K562 (cell line): Measurements from ENCODE around the gene TANGO6.

Experiments used
- ATF1 ChIP-seq, 2 experiments: fragments of 450-650 bp in 1 of 2; IDR thresholded peaks; 2 replicates each; pipeline ENCODE4 v1.6.1; 2016; ENCODE audit warnings: missing compliant biosample characterization in 1 of 2, missing genetic modification characterization in 1 of 2
- FOS ChIP-seq: IDR thresholded peaks from 3 replicates; pipeline ENCODE4 v1.6.1; 2011; ENCODE audit not compliant: insufficient read length; ENCODE audit errors: extremely low read depth
- FOXM1 ChIP-seq, 2 experiments: fragments of 450-650 bp in 1 of 2; sonication (generic) in 1 of 2; formaldehyde crosslinking in 1 of 2; IDR thresholded peaks; 2 replicates each; pipeline versions ENCODE4 v1.6.1 to v1.9.0; 2017 to 2022; ENCODE audit warnings: low read depth in 2 of 2, mild to moderate bottlenecking in 2 of 2, missing genetic modification reagents in 1 of 2, moderate library complexity in 1 of 2
- ZNF778 ChIP-seq: fragments of 450-650 bp; formaldehyde crosslinking; IDR thresholded peaks from 2 replicates; pipeline ENCODE4 v1.4.0; 2020; ENCODE audit warnings: mild to moderate bottlenecking, moderate library complexity
- TF ChIP-seq, protein P1 (sequence below), 2 experiments: fragments of 450-650 bp; formaldehyde crosslinking in 1 of 2; IDR thresholded peaks; 2 replicates each; pipeline versions ENCODE4 v1.4.0 to v1.6.1; 2014 to 2020; ENCODE audit warnings: mild to moderate bottlenecking in 2 of 2, borderline replicate concordance in 1 of 2, low read depth in 1 of 2

GRCh38 chr16:69073181-69073702 is 229.9 kb downstream of the TANGO6 start:
- no peak for TF ChIP-seq FOS
- TF ChIP-seq ZNF778 (CRISPR knock-in tag), result no peak
- TF ChIP-seq ATF1 (CRISPR knock-in tag; IDR thresholded peaks at IDR 0.05), result no peak
- TF ChIP-seq ATF1 (tag; IDR thresholded peaks at IDR 0.05), result no peak
- no peak for TF ChIP-seq FOXM1 (IDR thresholded peaks at IDR 0.05; ENCODE audit: low read depth)
- no peak for TF ChIP-seq FOXM1 (CRISPR knock-in tag; IDR thresholded peaks at IDR 0.05; ENCODE audit: low read depth)
- TF ChIP-seq, protein P1, sequence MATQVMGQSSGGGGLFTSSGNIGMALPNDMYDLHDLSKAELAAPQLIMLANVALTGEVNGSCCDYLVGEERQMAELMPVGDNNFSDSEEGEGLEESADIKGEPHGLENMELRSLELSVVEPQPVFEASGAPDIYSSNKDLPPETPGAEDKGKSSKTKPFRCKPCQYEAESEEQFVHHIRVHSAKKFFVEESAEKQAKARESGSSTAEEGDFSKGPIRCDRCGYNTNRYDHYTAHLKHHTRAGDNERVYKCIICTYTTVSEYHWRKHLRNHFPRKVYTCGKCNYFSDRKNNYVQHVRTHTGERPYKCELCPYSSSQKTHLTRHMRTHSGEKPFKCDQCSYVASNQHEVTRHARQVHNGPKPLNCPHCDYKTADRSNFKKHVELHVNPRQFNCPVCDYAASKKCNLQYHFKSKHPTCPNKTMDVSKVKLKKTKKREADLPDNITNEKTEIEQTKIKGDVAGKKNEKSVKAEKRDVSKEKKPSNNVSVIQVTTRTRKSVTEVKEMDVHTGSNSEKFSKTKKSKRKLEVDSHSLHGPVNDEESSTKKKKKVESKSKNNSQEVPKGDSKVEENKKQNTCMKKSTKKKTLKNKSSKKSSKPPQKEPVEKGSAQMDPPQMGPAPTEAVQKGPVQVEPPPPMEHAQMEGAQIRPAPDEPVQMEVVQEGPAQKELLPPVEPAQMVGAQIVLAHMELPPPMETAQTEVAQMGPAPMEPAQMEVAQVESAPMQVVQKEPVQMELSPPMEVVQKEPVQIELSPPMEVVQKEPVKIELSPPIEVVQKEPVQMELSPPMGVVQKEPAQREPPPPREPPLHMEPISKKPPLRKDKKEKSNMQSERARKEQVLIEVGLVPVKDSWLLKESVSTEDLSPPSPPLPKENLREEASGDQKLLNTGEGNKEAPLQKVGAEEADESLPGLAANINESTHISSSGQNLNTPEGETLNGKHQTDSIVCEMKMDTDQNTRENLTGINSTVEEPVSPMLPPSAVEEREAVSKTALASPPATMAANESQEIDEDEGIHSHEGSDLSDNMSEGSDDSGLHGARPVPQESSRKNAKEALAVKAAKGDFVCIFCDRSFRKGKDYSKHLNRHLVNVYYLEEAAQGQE (IDR thresholded peaks at IDR 0.05; ENCODE audit: borderline replicate concordance), result no peak
- TF ChIP-seq, protein P1 (CRISPR knock-in tag; IDR thresholded peaks at IDR 0.05; ENCODE audit: low read depth), result no peak
